Activated naive CD8-positive, alpha-beta T cell treated with anti-CD3 and anti-CD28 coated beads, Interleukin-2, amount 10 ng/mL, durations not matched to agents 7 days and 5 days (primary cell): ENCODE results near the gene ARHGAP26. TPM values are rescaled to one million over a fixed set of nuclear protein-coding genes. Genes with fewer than 3 reads are reported as not detected.
A peak's percentile ranks its signal among the peaks of the same experiment; 100 is the strongest.

Experiments used
- ATAC-seq: fragments of 150-1000 bp; cut with Tn5 transposase; one replicate; pipeline ENCODE4 v1.10.0; 2021; ENCODE audit warnings: low read depth, moderate library complexity
- POLR2A ChIA-PET: fragments of 350-600 bp; sonication (Branson Sonifier 250); formaldehyde crosslinking; loops from one replicate; lab custom pipeline; 2021; ENCODE audit warnings: antibody characterized with exemption; lab: Charles Lee
- DNase-seq: peaks from one replicate; pipeline ENCODE4 v3.0.0; 2021
- H3K27ac Mint-ChIP-seq: one replicate; pipeline ENCODE4 v1.8.0; 2022; ENCODE audit warnings: mild to moderate bottlenecking, mixed read lengths
- H3K27me3 Mint-ChIP-seq: one replicate; pipeline ENCODE4 v1.8.0; 2022; ENCODE audit warnings: mild to moderate bottlenecking, moderate library complexity, mixed read lengths
- H3K36me3 Mint-ChIP-seq: one replicate; pipeline ENCODE4 v1.8.0; 2021; ENCODE audit warnings: mild to moderate bottlenecking, mixed read lengths
- H3K4me1 Mint-ChIP-seq: one replicate; pipeline ENCODE4 v1.8.0; 2021; ENCODE audit warnings: mixed read lengths
- H3K4me3 Mint-ChIP-seq: one replicate; pipeline ENCODE4 v1.8.0; 2022; ENCODE audit warnings: mild to moderate bottlenecking, moderate library complexity, mixed read lengths
- H3K9me3 Mint-ChIP-seq: one replicate; pipeline ENCODE4 v1.8.0; 2021; ENCODE audit warnings: mixed read lengths
- total RNA-seq, 2 experiments: library from RNA; stranded (reverse); gene quantifications; one replicate each; pipeline ENCODE4 v1.2.3, GENCODE V29; 2021

The ARHGAP26 gene
- total RNA-seq, 2 experiments from 2014 or later: 30.6 to 32.0 TPM

DNA sequence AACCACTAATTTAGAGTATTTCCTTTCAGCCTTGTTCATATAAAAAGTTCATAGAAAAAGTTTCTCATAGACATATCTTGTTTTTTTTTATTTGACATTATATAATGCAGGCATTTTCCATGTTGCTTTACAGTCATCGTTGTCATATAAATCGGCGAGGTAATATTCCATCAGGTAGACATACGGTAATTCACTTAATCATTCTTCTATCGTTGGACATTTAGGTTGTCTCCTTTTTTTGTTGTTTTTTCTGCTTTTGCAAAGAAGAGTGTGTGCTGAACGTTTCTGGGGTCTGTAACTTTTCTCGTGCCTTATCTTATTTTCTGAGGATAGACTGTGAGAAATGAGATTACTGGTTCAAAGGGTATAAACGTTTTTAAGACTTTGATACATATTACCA lies 283.6 kb downstream of the ARHGAP26 start:
- Mint-ChIP-seq H3K4me3 (no peak overlapping the region), H3K4me1 (peaks cover 8% of the 10 kb centered on the region), H3K36me3 (peaks cover 35% of the 10 kb centered on the region), H3K9me3 (no peaks in the 10 kb centered on the region), H3K27me3 (no peaks in the 10 kb centered on the region), H3K27ac (no peak overlapping the region)
- POLR2A ChIA-PET: no interaction called here
- ATAC-seq: no peak
- no peak for DNase-seq

DNA sequence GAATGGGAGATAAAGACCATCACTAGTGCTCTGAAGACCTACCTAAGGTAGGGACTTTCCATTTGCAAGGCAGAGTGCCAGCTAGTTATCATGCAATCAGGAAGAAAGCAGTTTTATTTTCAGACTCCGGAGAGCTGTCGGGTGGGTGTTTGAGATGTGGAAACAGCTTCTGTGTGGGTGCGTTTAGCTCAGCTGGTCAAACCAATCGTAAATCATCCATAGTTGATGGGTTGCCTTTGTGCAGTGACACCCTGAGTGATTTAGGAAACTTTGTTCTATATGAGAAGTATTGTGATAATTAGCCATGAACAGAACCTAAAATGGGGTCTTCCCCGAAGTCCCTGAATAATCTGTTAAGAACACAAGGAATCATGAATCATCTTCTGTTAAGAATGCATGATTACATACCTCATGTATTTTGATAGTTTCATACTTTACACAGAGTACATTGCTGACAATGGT lies 284.3 kb downstream of the ARHGAP26 start:
- DNase-seq (no peak), ATAC-seq (no peak)
- Mint-ChIP-seq H3K9me3 (no peaks in the 10 kb centered on the region), H3K4me1 (peaks cover 8% of the 10 kb centered on the region), H3K4me3 (peak overlapping the region; percentile 27), H3K27me3 (peaks cover 2% of the 10 kb centered on the region), H3K27ac (no peak overlapping the region), H3K36me3 (peaks cover 40% of the 10 kb centered on the region)
- POLR2A ChIA-PET: no interaction called here

DNA sequence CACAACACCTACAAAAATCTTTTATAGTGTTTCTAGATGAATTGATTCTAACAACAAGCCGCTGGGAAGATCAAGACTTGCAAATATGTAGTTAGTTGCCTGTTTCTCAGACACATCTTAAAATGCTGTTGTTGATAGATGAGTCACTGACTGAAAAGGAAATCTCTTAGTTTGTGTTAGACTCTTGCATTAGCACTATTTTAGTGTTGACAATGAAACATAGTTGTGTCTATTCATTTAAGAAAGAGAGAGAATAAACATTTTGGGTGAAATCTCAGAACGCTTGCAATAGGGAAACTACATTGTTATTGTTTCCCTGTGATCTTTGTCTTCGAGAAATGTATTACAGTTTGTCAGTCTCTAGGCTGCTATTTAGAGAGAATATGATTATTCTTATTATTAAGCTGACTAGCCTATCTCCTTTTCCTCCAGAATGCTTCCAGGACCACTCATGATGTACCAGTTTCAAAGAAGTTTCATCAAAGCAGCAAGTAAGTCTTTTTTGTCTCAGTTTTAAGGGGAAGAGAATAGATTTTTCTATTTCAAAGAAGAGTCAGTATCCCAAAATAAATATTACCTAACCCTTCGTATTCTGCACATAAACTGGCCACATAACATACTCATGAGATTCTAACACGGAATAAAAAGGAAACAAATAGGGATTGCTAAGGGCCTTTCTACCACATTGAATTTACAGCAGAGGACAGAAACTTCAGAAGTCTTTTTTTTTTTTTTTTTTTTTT lies 285.6 kb downstream of the ARHGAP26 start:
- Mint-ChIP-seq H3K27me3 (peaks cover 2% of the 10 kb centered on the region), H3K36me3 (peaks cover 40% of the 10 kb centered on the region), H3K27ac (no peak overlapping the region), H3K9me3 (no peaks in the 10 kb centered on the region), H3K4me1 (peaks cover 5% of the 10 kb centered on the region), H3K4me3 (no peak overlapping the region)
- ATAC-seq (no peak), DNase-seq (no peak)
- POLR2A ChIA-PET: no interaction called here

DNA sequence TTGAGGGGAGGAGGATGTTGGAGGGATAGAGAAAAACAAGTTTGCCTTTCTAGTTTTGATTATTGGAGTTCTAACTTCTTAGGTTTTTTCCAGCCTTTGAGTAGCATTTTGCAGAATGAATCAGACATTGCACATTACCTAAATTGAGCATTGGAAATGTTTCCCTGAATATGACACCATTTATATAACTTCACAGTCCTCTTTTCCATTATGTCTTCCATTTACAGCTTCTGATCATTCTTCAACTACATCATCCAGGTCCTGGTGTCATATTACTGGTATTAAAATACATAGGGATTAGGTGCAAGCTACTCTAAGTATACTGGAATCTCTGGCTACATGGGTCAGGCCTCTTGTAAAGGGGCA lies 286.1 kb downstream of the ARHGAP26 start:
- Mint-ChIP-seq H3K27ac (no peak overlapping the region), H3K27me3 (peaks cover 2% of the 10 kb centered on the region), H3K9me3 (no peaks in the 10 kb centered on the region), H3K4me1 (peaks cover 5% of the 10 kb centered on the region), H3K4me3 (no peak overlapping the region), H3K36me3 (peaks cover 38% of the 10 kb centered on the region)
- DNase-seq: no peak
- ATAC-seq: no peak
- POLR2A ChIA-PET: no interaction called here

DNA sequence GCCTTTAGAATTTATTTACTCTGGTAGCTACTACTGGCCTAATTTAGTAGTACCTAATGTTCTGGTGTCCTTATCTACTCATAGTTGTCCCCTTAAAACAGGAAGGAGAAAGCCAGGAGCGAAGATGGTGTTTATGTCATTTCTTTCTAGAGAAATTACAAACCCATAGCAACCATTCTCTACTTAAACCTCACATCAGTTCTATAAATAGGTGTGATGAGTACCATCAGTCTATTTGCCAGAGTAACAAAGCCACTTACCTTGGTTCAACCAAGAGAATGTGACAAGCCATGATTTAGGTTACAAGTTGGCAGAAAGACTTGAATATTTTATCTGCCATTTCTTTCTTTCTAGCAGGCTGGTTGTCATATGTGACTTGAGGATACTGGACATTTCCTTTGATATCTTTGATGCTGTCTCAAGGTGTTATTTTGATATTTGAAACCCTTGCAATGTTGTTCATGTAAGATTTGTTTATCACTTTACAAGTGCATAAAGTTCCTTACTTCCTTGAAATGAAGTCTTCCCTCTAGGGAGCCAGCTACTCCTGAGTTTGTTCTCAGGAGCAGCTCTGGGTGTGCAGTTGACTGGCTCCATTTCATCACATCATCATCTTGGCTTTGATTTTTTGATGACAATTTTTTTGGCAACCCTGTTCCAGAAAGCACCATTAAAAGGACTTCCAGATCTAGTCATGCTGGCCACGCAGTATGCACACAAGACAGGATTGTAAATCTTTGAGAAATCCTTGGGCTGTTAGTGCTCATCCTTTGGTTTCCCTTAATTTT lies 286.8 kb downstream of the ARHGAP26 start:
- Mint-ChIP-seq H3K27me3 (peaks cover 2% of the 10 kb centered on the region), H3K27ac (no peak overlapping the region), H3K9me3 (no peaks in the 10 kb centered on the region), H3K4me1 (peaks cover 5% of the 10 kb centered on the region), H3K36me3 (peaks cover 37% of the 10 kb centered on the region), H3K4me3 (no peak overlapping the region)
- ATAC-seq: no peak
- POLR2A ChIA-PET: no interaction called here
- no peak for DNase-seq

DNA sequence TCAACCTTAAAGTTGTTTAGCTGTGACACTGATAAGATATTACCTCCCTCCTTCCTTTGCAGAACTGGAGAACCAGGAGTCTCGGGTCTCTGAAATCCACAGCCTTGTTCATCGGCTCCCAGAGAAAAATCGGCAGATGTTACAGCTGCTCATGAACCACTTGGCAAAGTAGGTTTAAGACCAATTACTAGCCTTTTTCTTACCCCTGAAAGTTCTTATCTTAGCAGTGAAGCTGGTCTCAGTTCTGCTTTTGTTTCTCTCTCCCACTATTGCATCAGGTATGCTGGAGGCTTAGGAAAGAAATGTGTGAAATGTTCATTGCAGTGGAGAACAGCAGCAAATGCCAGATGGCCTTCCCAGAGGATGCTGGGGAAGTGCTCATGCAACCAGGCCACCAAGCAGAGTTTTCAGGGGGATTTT lies 287.4 kb downstream of the ARHGAP26 start:
- DNase-seq: no peak
- Mint-ChIP-seq H3K27me3 (peaks cover 2% of the 10 kb centered on the region), H3K27ac (no peak overlapping the region), H3K4me1 (peaks cover 5% of the 10 kb centered on the region), H3K4me3 (no peak overlapping the region), H3K9me3 (no peaks in the 10 kb centered on the region), H3K36me3 (peaks cover 37% of the 10 kb centered on the region)
- POLR2A ChIA-PET: no interaction called here
- ATAC-seq: no peak

DNA sequence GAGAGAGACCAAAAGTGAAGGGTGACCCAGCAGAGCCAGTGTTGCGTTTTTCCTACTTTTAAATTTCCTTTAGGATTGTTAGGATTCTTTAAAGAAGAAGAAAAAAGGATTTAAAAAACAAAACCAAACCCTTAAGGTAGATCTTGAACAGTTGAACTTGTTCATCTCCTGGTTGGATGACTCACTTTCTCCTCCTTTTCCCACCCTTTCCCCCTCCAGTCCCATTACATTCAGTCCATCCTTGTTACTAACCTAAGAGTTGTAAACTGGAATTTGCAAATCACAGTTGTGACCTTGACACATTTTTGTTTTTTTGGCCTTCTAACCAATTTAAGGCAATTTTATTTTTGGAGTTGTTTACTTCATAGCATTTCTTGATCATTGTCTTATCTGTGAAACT lies 289.2 kb downstream of the ARHGAP26 start:
- peaks cover 2% of the 10 kb centered on the region for H3K4me1 Mint-ChIP-seq
- no peak overlapping the region for H3K27ac Mint-ChIP-seq
- no peak overlapping the region for H3K4me3 Mint-ChIP-seq
- DNase-seq: no peak
- peaks cover 44% of the 10 kb centered on the region for H3K36me3 Mint-ChIP-seq
- no peak for ATAC-seq
- POLR2A ChIA-PET: no interaction called here
- H3K9me3 Mint-ChIP-seq: no peaks in the 10 kb centered on the region
- H3K27me3 Mint-ChIP-seq: peaks cover 2% of the 10 kb centered on the region

DNA sequence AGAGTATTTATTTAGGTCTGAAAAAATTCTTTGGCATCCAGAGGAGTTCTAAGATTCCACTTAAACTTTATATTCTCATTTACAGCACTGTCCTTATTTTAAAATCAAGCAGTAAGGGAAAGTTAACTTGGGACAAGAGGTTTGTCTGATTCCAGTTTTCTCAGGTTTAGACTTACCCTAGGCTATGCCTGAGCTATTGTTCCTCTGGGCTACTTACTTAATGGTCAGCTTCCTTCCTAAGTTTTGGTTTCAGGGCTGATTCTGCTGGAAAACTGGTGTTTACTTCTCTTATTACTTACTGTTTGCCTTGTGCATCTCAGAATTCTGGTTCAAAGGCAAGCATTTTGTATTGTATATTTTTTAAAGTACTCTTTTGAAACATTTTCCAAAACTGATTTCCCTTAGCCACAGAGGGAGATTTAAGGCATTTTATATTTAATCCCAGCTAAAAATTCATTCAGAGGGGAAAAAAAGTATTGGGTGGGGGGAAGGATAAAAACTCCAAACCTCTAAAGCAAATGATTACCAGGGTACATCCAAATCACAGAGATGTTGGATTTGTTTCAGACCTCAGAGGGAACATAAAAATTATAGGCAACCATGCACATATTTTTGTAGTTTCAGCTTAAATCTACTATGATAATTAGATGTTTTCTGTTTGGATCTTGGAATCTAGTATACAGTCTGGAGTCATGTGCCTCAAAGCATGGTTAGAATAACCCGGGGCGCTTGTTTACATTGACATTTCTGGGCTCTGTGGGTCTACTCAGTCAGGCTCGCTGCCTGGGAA lies 290.0 kb downstream of the ARHGAP26 start:
- no peak overlapping the region for H3K4me3 Mint-ChIP-seq
- no peak overlapping the region for H3K27ac Mint-ChIP-seq
- no peaks in the 10 kb centered on the region for H3K9me3 Mint-ChIP-seq
- POLR2A ChIA-PET: no interaction called here
- ATAC-seq: no peak
- peaks cover 2% of the 10 kb centered on the region for H3K27me3 Mint-ChIP-seq
- peaks cover 42% of the 10 kb centered on the region for H3K36me3 Mint-ChIP-seq
- no peaks in the 10 kb centered on the region for H3K4me1 Mint-ChIP-seq
- no peak for DNase-seq

DNA sequence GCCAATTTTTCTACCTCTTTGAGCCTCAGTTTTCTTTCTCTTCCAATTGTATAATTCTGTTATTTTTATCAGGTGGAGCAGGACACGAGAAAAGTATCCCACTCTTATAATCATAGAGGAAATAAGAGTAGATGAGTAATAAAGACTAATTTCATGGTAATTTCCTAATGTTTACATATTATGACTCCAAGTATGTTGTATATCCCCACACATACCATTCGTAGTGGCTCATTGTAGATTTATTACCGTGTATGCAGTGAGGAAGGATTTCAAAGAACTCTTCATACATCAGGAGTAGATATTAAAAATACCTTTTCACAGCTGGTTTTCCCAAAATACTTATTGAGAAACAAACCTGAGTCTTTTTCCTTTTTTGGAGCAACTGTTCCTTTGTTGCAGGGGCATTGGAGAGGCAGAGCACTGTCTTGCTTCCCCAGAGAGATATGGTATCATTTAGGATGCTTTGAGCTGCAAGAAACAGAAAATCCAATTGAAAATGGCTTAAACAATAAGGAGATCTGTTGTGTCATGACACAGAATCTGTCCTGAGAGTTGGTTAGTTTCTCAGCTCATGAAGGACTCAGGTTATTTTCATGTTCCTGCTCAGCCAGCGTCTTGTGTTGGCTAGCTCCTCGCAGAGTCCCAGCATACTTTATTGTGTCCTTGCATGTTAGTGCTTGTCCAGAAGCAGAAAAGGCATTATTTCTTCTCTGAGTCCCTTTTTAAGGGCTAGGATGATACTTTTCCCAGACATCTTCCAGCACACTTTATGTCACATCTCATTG lies 291.2 kb downstream of the ARHGAP26 start:
- DNase-seq: no peak
- Mint-ChIP-seq H3K9me3 (no peaks in the 10 kb centered on the region), H3K27me3 (peaks cover 2% of the 10 kb centered on the region), H3K4me3 (no peak overlapping the region), H3K4me1 (no peaks in the 10 kb centered on the region), H3K36me3 (peaks cover 44% of the 10 kb centered on the region), H3K27ac (no peak overlapping the region)
- POLR2A ChIA-PET: no interaction called here
- no peak for ATAC-seq

DNA sequence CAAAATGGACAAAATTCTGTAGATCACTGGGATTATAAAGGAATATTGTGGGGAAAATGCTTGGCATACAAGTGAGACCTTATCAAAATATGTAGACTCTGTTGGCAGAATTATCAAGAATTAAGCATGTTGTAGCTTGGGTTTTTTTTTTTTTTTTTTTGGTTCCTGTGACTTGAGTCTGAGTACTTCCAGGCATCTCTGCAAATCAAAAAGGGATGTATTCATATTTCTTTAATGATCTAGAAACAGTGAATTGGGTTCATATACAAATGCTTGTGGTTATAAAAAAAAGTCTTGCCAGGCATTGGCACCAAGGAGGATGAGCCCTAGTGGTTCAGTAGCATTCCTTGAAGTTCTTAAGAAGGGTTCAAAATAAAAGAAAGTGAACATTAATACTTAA lies 292.2 kb downstream of the ARHGAP26 start:
- Mint-ChIP-seq H3K27ac (no peak overlapping the region), H3K4me3 (no peak overlapping the region), H3K36me3 (peaks cover 46% of the 10 kb centered on the region), H3K4me1 (peaks cover 1% of the 10 kb centered on the region), H3K9me3 (no peaks in the 10 kb centered on the region), H3K27me3 (peaks cover 2% of the 10 kb centered on the region)
- POLR2A ChIA-PET: no interaction called here
- no peak for DNase-seq
- ATAC-seq: no peak

DNA sequence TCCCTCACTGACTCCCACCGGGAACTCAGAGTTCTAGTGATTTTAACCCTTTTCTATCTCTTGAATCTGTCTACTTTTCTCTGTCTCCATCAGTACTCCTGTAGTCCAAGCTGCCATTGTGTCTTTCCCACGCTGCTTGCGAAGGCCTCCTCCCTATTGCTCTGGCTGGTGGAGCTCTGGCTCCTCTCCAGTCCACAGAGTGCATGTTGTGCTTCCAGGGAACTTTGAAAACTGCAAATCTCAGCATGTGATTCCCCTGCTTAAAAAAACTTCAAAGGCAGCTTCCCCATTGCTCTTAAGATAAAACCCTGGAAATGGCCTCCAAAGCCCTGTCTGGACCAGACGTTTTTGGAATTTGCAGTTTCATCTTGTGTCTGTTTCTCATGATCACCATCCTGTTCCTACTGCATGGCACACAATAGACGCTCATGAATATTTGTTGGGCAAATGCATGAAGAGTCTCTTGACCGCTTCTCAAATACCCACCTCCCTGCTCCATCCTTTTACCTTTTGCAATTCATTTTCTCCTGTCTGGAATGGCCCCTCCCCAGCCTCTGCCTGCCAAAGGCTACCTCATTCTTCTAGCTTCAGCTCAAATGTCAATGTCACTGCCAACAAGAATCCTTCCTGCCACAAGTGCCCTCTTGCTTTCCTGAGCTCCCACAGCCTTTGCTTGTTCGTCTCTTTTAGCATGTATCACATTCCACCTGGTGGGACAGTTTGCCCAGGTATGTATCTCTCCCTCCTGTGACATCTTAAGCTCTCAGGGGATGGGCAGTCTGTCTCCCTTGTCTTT lies 293.2 kb downstream of the ARHGAP26 start:
- POLR2A ChIA-PET: no interaction called here
- H3K4me1 Mint-ChIP-seq: peaks cover 1% of the 10 kb centered on the region
- no peaks in the 10 kb centered on the region for H3K9me3 Mint-ChIP-seq
- H3K27ac Mint-ChIP-seq: no peak overlapping the region
- ATAC-seq: no peak
- H3K4me3 Mint-ChIP-seq: no peak overlapping the region
- peaks cover 40% of the 10 kb centered on the region for H3K36me3 Mint-ChIP-seq
- DNase-seq: no peak
- peaks cover 2% of the 10 kb centered on the region for H3K27me3 Mint-ChIP-seq

DNA sequence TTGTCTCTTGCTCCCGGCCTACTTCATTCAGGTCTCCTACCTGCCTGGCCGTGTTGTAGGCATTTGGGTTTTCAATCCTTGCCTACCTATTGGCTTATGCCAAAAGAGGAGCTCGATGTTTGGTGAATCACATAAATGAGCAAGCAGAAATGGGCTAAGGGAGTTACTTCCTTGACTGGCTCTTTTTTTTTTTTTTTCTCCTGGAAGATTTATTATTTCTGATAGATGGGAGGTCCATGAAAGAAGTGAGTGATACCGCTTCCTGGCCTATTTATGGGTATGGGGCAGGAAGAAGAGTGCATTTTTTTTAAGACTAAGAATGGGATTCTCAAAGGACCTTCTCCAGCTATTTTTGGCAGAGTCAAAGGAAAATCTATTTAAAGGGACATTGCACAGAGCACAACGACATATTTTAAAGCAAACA lies 294.1 kb downstream of the ARHGAP26 start:
- no peak overlapping the region for H3K4me3 Mint-ChIP-seq
- POLR2A ChIA-PET: no interaction called here
- H3K27me3 Mint-ChIP-seq: no peaks in the 10 kb centered on the region
- no peak for ATAC-seq
- H3K9me3 Mint-ChIP-seq: no peaks in the 10 kb centered on the region
- peaks cover 1% of the 10 kb centered on the region for H3K4me1 Mint-ChIP-seq
- peaks cover 40% of the 10 kb centered on the region for H3K36me3 Mint-ChIP-seq
- H3K27ac Mint-ChIP-seq: no peak overlapping the region
- no peak for DNase-seq
